Loucy (cell line): ENCODE data around the gene MAB21L3.

Source experiments
- EZH2phosphoT487 ChIP-seq: fragments of 200-600 bp; IDR thresholded peaks from 2 replicates; pipeline ENCODE4 v1.6.1; 2018; ENCODE audit warnings: antibody characterized with exemption, mild to moderate bottlenecking, moderate library complexity, borderline replicate concordance
- TF ChIP-seq, protein P1 (sequence below): fragments of 200-600 bp; sonication (generic); conservative IDR thresholded peaks from 2 replicates; pipeline ENCODE4 v1.5.1; 2014; ENCODE audit warnings: mild to moderate bottlenecking, antibody characterized with exemption, low read length

DNA sequence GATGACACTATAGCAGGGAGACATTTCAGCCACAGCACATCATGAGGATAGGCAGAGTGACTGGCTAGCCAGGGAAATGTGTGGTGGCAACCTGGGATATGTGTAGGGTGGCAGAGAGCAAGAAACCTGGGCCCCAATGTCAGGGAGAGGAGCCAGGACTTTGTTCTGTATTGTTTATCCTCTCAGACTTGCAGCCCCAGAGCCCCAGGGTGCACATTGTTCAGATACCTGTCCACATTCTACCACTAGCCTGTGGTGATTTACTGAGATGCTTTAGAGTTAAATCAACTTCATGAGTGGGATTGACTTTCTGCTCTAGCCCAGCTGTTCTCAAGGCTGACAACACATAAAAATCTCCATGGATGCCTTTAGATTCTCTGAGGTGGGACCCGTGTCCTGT lies 61.5 kb downstream of the MAB21L3 start:
- TF ChIP-seq, protein P1, sequence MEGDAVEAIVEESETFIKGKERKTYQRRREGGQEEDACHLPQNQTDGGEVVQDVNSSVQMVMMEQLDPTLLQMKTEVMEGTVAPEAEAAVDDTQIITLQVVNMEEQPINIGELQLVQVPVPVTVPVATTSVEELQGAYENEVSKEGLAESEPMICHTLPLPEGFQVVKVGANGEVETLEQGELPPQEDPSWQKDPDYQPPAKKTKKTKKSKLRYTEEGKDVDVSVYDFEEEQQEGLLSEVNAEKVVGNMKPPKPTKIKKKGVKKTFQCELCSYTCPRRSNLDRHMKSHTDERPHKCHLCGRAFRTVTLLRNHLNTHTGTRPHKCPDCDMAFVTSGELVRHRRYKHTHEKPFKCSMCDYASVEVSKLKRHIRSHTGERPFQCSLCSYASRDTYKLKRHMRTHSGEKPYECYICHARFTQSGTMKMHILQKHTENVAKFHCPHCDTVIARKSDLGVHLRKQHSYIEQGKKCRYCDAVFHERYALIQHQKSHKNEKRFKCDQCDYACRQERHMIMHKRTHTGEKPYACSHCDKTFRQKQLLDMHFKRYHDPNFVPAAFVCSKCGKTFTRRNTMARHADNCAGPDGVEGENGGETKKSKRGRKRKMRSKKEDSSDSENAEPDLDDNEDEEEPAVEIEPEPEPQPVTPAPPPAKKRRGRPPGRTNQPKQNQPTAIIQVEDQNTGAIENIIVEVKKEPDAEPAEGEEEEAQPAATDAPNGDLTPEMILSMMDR = no peak
- no peak for TF ChIP-seq EZH2phosphoT487
